GM19324 (cell line): ENCODE results near the gene WDR20.
"Not testable (repeated sequence)": the region's sequence is repeated elsewhere in the genome, so short reads cannot be mapped to it uniquely, and the experiment has no call there.

ENCODE experiments used
- ATAC-seq: cut with Tn5 transposase; IDR thresholded peaks from one replicate; pipeline ENCODE4 v1.9.1; 2021; ENCODE audit warnings: mild to moderate bottlenecking, moderate library complexity; ENCODE audit not compliant: unreplicated experiment, low FRiP score

Gene WDR20

GRCh38 chr14:102164965-102165364, 25.3 kb downstream of the WDR20 start:
- no peak for ATAC-seq

GRCh38 chr14:102170061-102170460, 30.4 kb downstream of the WDR20 start:
- no peak for ATAC-seq

- no peak for ATAC-seq
These were observed 31.7 kb downstream of the WDR20 start for GRCh38 chr14:102171173-102172020.

DNA sequence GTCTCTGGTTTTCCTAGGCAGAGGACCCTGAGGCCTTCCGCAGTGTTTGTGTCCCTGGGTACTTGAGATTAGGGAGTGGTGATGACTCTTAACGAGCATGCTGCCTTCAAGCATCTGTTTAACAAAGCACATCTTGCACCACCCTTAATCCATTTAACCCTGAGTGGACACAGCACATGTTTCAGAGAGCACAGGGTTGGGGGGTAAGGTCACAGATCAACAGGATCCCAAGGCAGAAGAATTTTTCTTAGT, 32.2 kb downstream of the WDR20 start:
- ATAC-seq, result not testable (repeated sequence)

- not testable (repeated sequence) for ATAC-seq
These were observed 33.0 kb downstream of the WDR20 start for GRCh38 chr14:102172721-102173120.

GRCh38 chr14:102177161-102177560, 37.5 kb downstream of the WDR20 start:
- no peak for ATAC-seq

- ATAC-seq, result no peak
These were observed 39.1 kb downstream of the WDR20 start for GRCh38 chr14:102178806-102179205.

GRCh38 chr14:102180248-102180998, 40.7 kb downstream of the WDR20 start:
- ATAC-seq, result no peak

GRCh38 chr14:102181187-102181586, 41.5 kb downstream of the WDR20 start:
- ATAC-seq, result no peak

GRCh38 chr14:102182190-102182589, 42.5 kb downstream of the WDR20 start:
- ATAC-seq, result no peak

- ATAC-seq, result no peak
These were observed 43.4 kb downstream of the WDR20 start for GRCh38 chr14:102182936-102183619.

- ATAC-seq, result no peak
These were observed 44.2 kb downstream of the WDR20 start for GRCh38 chr14:102183886-102184285.

- no peak for ATAC-seq
These were observed 44.8 kb downstream of the WDR20 start for GRCh38 chr14:102184316-102185035.

GRCh38 chr14:102185360-102185759, 45.7 kb downstream of the WDR20 start:
- ATAC-seq, result no peak

DNA sequence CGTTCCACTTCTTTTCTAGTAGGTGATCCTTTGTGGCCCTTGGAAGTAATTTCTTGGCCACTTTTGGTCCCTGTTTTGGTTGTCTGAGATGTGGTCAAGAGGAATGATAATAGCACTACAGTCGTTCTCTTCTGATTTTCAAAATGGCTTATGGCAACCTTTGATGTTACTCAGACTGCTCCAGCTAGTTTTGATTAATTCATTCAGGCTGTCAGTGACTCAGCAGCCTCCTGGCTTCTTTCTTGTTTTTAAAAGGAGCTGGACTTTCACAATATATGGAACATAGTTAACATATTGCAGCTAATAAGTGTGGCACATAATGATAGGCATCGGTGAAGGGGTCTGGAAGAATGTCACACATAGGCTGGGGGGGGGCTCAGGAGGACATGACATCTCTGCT, 47.3 kb downstream of the WDR20 start:
- ATAC-seq, result no peak

- no peak for ATAC-seq
These were observed 47.9 kb downstream of the WDR20 start for GRCh38 chr14:102187568-102188001.

GRCh38 chr14:102188187-102188586, 48.5 kb downstream of the WDR20 start:
- no peak for ATAC-seq

- ATAC-seq, result no peak
These were observed 50.2 kb downstream of the WDR20 start for GRCh38 chr14:102189874-102190273.

DNA sequence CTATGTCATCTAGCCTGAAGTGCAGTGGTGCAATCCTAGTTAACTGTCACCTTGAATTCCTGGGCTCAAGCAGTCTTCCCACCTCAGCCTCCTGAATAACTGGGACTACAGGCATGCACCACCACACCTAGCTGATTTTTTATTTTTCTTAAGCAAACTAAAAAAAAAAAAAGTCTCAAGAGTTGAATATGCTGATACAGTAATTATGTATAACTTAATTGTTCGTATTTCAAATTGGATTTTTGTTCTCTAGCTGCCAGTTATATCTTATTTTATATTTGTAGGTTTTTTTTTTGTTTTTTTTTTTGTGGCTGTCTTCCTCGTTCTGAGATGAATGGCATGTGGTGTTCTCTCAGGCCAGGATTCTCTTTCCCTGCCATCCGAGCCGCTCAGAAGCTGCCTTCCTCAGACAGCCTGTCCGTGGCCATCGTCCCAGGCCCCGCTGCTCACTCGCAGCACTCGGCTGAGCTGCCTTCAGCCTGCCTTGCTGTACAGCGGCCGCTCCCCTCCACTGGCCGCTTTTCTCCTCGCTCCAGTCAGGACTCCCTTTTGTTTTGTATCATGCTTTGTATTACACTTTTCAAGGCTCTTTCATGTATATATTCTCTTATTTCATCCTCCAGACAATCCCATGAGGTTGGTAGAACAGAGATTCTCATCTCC, 53.3 kb downstream of the WDR20 start:
- ATAC-seq, result no peak

DNA sequence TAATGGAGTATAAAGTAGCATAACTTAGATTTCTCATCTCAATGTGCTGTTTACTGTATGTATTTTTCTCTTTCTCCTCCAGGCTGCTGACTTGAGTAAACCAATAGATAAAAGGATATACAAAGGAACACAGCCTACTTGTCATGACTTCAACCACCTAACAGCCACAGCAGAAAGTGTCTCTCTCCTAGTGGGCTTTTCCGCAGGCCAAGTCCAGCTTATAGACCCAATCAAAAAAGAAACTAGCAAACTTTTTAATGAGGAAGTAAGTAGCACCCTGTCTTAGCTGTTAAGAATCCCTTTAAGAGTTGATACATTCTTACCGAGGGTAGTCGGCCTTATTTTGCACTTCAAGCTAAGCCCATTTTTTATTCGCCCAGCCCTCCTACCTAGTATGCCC, 55.2 kb downstream of the WDR20 start:
- no peak for ATAC-seq
